C4-2B (cell line): Measurements from ENCODE around the gene PUS10.

Source experiments
- H3K27ac ChIP-seq: fragments of 450-650 bp; 2 replicates; pipeline ENCODE4 v1.5.1; 2017
- ZFX ChIP-seq: fragments of 450-650 bp; IDR thresholded peaks from 2 replicates; pipeline ENCODE4 v1.6.1; 2017
- TF ChIP-seq, protein P1 (sequence below): fragments of 450-650 bp; conservative IDR thresholded peaks from 2 replicates; pipeline ENCODE4 v1.5.1; 2017; ENCODE audit warnings: mild to moderate bottlenecking

Gene PUS10

DNA sequence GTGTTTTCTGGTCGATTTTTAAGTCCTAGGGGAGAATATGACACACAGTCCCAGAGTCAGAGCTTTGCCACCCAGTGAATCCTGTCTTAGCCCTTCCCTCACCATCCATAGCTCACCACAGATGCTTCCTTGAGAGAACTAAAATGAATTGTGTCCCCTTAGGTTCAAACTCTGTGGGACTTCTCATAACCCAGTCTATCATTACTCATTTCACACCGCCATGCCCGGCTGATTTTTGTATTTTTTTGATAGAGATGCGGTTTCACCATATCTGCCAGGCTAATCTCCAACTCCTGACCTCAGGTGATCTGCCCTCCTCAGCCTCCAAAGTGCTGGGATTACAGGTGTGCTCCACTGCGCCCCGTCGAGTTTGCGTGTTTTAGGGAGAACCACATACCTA, 69.9 kb downstream of the PUS10 start:
- H3K27ac ChIP-seq, result no peak overlapping the region
- TF ChIP-seq, protein P1, sequence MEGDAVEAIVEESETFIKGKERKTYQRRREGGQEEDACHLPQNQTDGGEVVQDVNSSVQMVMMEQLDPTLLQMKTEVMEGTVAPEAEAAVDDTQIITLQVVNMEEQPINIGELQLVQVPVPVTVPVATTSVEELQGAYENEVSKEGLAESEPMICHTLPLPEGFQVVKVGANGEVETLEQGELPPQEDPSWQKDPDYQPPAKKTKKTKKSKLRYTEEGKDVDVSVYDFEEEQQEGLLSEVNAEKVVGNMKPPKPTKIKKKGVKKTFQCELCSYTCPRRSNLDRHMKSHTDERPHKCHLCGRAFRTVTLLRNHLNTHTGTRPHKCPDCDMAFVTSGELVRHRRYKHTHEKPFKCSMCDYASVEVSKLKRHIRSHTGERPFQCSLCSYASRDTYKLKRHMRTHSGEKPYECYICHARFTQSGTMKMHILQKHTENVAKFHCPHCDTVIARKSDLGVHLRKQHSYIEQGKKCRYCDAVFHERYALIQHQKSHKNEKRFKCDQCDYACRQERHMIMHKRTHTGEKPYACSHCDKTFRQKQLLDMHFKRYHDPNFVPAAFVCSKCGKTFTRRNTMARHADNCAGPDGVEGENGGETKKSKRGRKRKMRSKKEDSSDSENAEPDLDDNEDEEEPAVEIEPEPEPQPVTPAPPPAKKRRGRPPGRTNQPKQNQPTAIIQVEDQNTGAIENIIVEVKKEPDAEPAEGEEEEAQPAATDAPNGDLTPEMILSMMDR, result no peak
- no peak for TF ChIP-seq ZFX

DNA sequence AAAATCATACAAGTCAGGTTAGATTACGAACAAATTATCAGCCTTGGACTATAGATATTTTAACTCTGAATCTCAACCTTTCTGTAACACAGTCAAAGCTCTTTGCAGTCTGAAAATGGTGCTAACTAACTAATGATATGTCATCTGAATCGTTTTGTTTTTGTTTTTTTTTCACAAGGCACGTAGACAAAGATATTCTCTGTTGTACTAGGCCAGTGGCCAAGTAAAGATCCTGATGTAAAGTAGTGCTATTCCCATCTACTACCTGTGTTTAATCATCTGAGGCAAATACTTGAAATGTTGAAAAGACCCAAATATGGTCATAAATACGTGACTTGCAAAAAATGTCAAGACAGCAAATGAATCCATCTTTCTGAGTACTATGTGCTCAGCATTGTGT, 71.0 kb downstream of the PUS10 start:
- no peak for TF ChIP-seq ZFX
- TF ChIP-seq, protein P1, result no peak
- no peak overlapping the region for H3K27ac ChIP-seq

DNA sequence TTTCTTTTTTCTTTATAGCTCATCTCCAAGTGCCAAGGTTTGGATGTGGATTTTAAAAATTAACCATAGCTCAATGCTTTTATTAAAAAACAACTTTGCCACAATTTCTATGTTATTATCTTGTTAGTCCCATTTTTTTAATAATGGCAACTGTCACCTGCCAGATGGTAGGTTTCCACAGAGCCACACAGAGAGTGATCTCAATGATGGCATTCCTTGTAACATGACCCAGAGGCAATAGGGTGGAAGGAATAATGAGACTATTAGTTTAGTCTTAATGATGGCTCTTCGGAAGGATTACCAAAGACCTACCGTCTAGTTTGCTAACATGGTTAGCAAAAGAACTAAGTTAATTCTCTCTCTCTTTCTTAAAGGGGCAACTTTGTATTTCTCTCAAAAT, 72.7 kb downstream of the PUS10 start:
- TF ChIP-seq, protein P1, result no peak
- TF ChIP-seq ZFX, result no peak
- no peak overlapping the region for H3K27ac ChIP-seq

DNA sequence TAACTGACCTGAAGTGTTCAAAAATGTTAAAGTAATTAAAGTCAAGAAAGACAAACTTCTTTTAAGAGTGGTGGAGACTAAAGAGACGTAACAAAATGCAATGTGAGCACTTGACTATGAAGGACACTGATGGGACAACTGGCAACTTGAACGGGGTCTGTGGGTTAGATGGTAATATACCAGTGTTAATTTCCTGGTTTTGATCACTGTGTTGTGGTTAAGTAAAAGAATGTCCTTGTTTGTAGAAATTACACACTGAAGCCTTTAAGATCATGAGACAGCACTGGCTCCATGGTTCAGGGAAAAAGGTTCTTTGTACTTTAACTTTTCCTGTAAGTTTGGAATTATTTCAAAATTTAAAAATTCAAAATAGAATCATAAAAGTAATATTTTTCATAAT, 78.4 kb downstream of the PUS10 start:
- TF ChIP-seq, protein P1, result no peak
- no peak for TF ChIP-seq ZFX
- no peak overlapping the region for H3K27ac ChIP-seq

DNA sequence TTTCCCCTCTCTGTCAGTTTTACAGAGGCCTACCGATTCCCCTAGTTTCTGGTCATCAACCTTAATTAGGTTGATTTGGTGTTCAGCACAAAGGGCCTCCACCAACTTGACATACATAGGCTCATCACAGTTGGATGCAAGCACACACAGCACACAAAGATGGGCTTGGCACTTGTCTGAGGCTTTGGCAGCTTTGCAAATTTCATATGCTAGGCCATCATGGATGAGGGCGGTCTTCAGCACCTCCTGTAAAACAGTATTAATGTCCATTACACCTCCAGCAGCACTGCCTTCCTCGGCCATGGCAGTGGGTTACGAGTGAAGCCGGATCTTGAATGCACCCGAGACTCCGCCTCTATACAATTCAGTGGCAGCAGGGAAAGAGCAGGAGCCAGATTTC, 79.8 kb downstream of the PUS10 start:
- TF ChIP-seq, protein P1, result no peak
- TF ChIP-seq ZFX, result no peak
- H3K27ac ChIP-seq, result no peak overlapping the region

DNA sequence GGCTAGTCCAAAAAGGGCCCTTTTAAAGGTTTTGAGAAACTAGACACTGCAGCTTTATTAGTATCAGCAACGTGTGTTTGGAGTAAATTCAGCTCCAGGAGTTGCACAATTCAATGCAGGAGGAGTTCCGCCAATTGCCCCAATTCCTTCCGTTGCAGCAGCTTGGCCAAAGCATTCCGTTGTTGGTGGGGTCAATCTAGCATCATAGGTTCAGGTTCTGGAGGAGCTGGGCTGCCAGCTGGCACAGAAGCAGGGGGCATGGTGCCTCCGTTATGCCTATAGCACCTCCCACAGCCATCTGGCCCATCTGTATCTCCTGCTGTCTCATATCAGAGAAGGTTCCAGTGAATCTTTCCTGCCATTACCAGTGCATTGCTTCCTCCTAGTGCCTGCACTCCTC, 81.3 kb downstream of the PUS10 start:
- H3K27ac ChIP-seq, result no peak overlapping the region
- TF ChIP-seq ZFX, result no peak
- TF ChIP-seq, protein P1, result no peak

DNA sequence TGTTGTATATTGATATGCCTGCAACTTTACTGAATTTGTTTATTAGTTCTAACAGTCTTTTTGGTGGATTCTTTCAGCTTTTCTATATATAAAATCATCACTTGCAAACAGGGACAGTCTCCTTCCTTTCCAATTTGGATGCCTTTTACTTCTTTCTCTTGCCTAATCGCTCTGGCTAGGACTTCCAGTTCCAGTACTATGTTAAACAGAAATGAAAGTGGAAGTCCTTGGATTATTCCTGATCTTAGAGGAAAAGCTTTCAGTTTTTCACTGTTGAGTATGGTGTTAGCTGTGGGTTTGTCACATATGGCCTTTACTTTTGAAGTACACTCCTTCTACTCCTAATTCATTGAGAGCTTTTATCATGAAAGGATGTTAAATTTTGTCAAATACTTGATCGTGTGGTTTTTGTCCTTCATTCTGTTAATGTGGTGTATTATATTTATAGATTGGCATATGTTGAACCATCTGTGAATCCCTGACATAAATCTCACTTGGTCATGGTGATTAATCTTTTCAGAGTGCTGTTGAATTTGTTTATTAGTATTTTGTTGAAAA, 83.8 kb downstream of the PUS10 start:
- no peak overlapping the region for H3K27ac ChIP-seq
- TF ChIP-seq, protein P1, result no peak
- no peak for TF ChIP-seq ZFX
